OCI-LY7 (cell line): ENCODE measurements around the gene SLC1A3. TPM values are rescaled to one million over a fixed set of nuclear protein-coding genes. Genes with fewer than 3 reads are reported as not detected.

Source experiments
- BruUV-seq: library from RNA; stranded (reverse); fragments of 400-500 nt; replicated peaks from 2 replicates; lab custom pipeline; 2021; lab: Mats Ljungman, UMichigan
- CTCF ChIA-PET: fragments of 300-600 bp; sonication (Branson Sonifier 250); formaldehyde crosslinking; loops from one replicate; lab custom pipeline; 2022; ENCODE audit warnings: antibody characterized with exemption; ENCODE audit not compliant: unreplicated experiment; lab: Charles Lee
- POLR2A ChIA-PET: fragments of 300-600 bp; sonication (Branson Sonifier 250); formaldehyde crosslinking; loops from one replicate; lab custom pipeline; 2022; ENCODE audit warnings: antibody characterized with exemption; lab: Charles Lee
- DNase-seq: peaks from one replicate; pipeline ENCODE4 v3.0.0-alpha.2; 2015; ENCODE audit warnings: low spot score
- H2AFZ ChIP-seq: fragments of 200-600 bp; sonication (generic), shearing (Covaris generic); 2 replicates; pipeline ENCODE4 v1.6.1; 2014; ENCODE audit warnings: mild to moderate bottlenecking, antibody characterized with exemption, low read length, moderate library complexity
- H3K27ac ChIP-seq: fragments of 200-600 bp; sonication (generic); 2 replicates; pipeline ENCODE4 v1.5.1; 2014; ENCODE audit warnings: mixed run types, low read depth, mild to moderate bottlenecking, moderate library complexity, low read length, inconsistent platforms; ENCODE audit not compliant: poor library complexity, severe bottlenecking
- H3K36me3 ChIP-seq: fragments of 200-600 bp; sonication (generic); 2 replicates; pipeline ENCODE4 v1.6.1; 2014; ENCODE audit warnings: mild to moderate bottlenecking, antibody characterized with exemption, low read length, moderate library complexity, mixed read lengths; ENCODE audit not compliant: insufficient read depth
- H3K4me1 ChIP-seq: fragments of 200-600 bp; sonication (generic); 2 replicates; pipeline ENCODE4 v1.5.1; 2014; ENCODE audit warnings: mild to moderate bottlenecking, low read length; ENCODE audit not compliant: insufficient read depth, poor library complexity, severe bottlenecking
- H3K4me2 ChIP-seq: fragments of 200-600 bp; sonication (generic); 2 replicates; pipeline ENCODE4 v1.6.1; 2014; ENCODE audit warnings: mild to moderate bottlenecking, low read length
- H3K4me3 ChIP-seq: fragments of 200-600 bp; sonication (generic); 2 replicates; pipeline ENCODE4 v1.5.1; 2014; ENCODE audit warnings: mild to moderate bottlenecking, low read depth, low read length; ENCODE audit not compliant: poor library complexity, severe bottlenecking
- H3K79me2 ChIP-seq: fragments of 200-600 bp; sonication (generic); 2 replicates; pipeline ENCODE4 v1.6.1; 2016; ENCODE audit warnings: low read depth, mild to moderate bottlenecking, low read length, moderate library complexity, mixed read lengths; ENCODE audit not compliant: insufficient read depth
- H3K9me2 ChIP-seq: fragments of 200-600 bp; sonication (generic); 2 replicates; pipeline ENCODE4 v1.6.1; 2016; ENCODE audit warnings: mild to moderate bottlenecking, low read length, mixed read lengths; ENCODE audit not compliant: insufficient read depth
- H3K9me3 ChIP-seq: fragments of 200-600 bp; sonication (generic); 2 replicates; pipeline ENCODE4 v1.6.1; 2014; ENCODE audit warnings: mild to moderate bottlenecking, mixed run types, low read length, mixed read lengths
- H4K20me1 ChIP-seq: fragments of 200-600 bp; sonication (generic); 2 replicates; pipeline ENCODE4 v1.6.1; 2014; ENCODE audit warnings: mild to moderate bottlenecking, antibody characterized with exemption, low read length, moderate library complexity, mixed read lengths; ENCODE audit not compliant: insufficient read depth
- CTCF ChIP-seq: fragments of 200-600 bp; sonication (generic); conservative IDR thresholded peaks from 2 replicates; pipeline ENCODE4 v1.5.1; 2014; ENCODE audit warnings: mild to moderate bottlenecking, antibody characterized with exemption, low read length, moderate library complexity, mixed read lengths
- EZH2phosphoT487 ChIP-seq: fragments of 200-600 bp; sonication (generic); IDR thresholded peaks from 2 replicates; pipeline ENCODE4 v1.6.1; 2018; ENCODE audit warnings: low read depth, borderline replicate concordance, mild to moderate bottlenecking, mixed run types, antibody characterized with exemption, low read length, moderate library complexity, mixed read lengths
- intact Hi-C: fragments of 100-400 bp; cut with micrococcal nuclease; formaldehyde crosslinking; loops from one replicate; pipeline ENCODE4 v1.10.0; 2022; ENCODE audit not compliant: unreplicated experiment
- total RNA-seq, 2 experiments: library from RNA; depleted of rRNA in 1 of 2; stranded (reverse); fragments of >200 nt in 1 of 2; shearing (Covaris generic) in 1 of 2; gene quantifications; 2 replicates each; pipeline ENCODE4 v1.2.3, GENCODE V29; 2014 to 2022

The SLC1A3 gene
- total RNA-seq, 2 experiments from 2014 or later, result not detected

GRCh38 chr5:36701085-36701698, 94.8 kb downstream of the SLC1A3 start:
- CTCF ChIA-PET, result interaction anchor here (1.1 kb wide), 1 partner anchor 11 kb away, joined by 4 read pairs; no protein-coding TSS in a partner anchor

GRCh38 chr5:36703245-36703860, 96.9 kb downstream of the SLC1A3 start:
- no peak overlapping the region for H2AFZ ChIP-seq
- peaks cover 16% of the 10 kb centered on the region for H3K4me1 ChIP-seq
- no peak overlapping the region for H3K4me3 ChIP-seq
- TF ChIP-seq EZH2phosphoT487, result no peak
- no peak for TF ChIP-seq CTCF
- peaks cover 9% of the 10 kb centered on the region for H3K36me3 ChIP-seq
- no TSS peak for BruUV-seq
- H3K9me2 ChIP-seq, result no peaks in the 10 kb centered on the region
- no peak overlapping the region for H3K4me2 ChIP-seq
- intact Hi-C loops, result no loop called here
- POLR2A ChIA-PET, result interaction anchor here (0.6 to 0.7 kb wide), 2 partner anchors 14 to 1497 kb away, joined by 3 read pairs; no protein-coding TSS in a partner anchor
- no peak for DNase-seq
- CTCF ChIA-PET, result no interaction called here
- H4K20me1 ChIP-seq, result no peaks in the 10 kb centered on the region
- H3K27ac ChIP-seq, result no peak overlapping the region
- H3K9me3 ChIP-seq, result peaks cover 8% of the 10 kb centered on the region; the same call in 1 of the 2 replicates
- no peaks in the 10 kb centered on the region for H3K79me2 ChIP-seq

More at GRCh38 chr5:36701085-36701698, 94.8 kb downstream of the SLC1A3 start:
- POLR2A ChIA-PET, result interaction anchor here (0.7 to 1.8 kb wide), 9 partner anchors 9 to 196 kb away, joined by 3 to 5 read pairs (median 3); no protein-coding TSS in a partner anchor
- Histone ChIP-seq H3K4me1 (peaks cover 16% of the 10 kb centered on the region), H3K36me3 (peaks cover 9% of the 10 kb centered on the region), H3K79me2 (no peaks in the 10 kb centered on the region), H2AFZ (no peak overlapping the region), H3K9me3 (no peaks in the 10 kb centered on the region), H4K20me1 (no peaks in the 10 kb centered on the region), H3K9me2 (no peaks in the 10 kb centered on the region), H3K27ac (no peak overlapping the region), H3K4me2 (peak overlapping the region; percentile 42), H3K4me3 (no peak overlapping the region)
- BruUV-seq, result no TSS peak
- peak; percentile 67 for DNase-seq
- TF ChIP-seq EZH2phosphoT487 (no peak), CTCF (no peak)
- intact Hi-C loops, result no loop called here
